ENCODE measurements around the gene GJB6. TPM values are rescaled to one million over a fixed set of nuclear protein-coding genes. Genes with fewer than 3 reads are reported as not detected.

Gene GJB6
- total RNA-seq, 5 donors from 2014 or later (not counting 1 experiment from before 2014, with no cell fraction given): 1.1 to 5.2 (median 2.9) TPM

DNA sequence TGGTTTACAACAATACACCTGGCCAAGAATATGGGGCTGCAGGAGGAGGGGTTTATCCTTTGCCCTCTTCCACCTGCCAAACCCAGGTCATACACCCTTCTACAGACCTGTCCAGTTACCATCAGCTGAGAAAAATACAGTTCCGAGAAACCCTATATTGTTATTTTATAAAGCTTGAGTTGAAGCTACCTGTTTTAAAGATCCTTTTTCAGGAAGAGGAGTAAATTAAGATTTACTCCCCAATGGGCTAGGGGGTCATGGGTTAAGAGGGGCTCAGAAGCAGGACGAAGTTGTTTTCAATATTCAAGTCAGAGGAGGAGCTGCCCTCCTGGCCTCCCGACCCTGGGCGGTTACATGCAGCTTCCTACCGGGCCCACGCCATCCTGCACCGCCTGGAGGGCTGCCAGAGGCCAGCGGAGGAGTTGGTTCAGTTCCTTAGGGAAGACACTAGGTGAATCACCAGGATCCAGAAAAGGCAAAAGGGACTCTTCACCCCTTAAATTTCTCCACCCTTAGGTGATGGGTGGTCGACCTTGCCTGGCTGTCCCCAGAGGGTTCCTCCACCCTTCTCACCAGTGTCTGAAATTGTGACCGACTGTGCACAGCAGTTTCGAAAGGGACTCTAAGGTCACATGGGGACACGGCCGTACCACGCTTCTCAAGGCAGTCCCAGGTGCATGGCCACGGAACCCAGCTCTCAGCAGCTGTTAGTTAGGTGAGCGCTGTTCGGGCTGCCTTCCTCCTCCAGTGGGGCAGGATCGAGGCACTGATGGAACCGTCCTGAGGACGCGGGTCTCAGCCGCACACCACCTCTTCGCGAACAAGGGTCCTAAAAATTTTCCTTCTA, 40.6 kb downstream of the GJB6 start:
- ChIA-PET CTCF (interaction anchor here (0.5 to 1.0 kb wide), 3 partner anchors 17 to 517 kb away, joined by 3 read pairs; no protein-coding TSS in a partner anchor), POLR2A (interaction anchor here in 1 of 2 donors (0.6 kb wide), 1 partner anchor 1199 kb away, joined by 3 read pairs; no protein-coding TSS in a partner anchor)
- Mint-ChIP-seq H3K4me1 (peaks cover 21 to 25% (median 22%) of the 10 kb centered on the region in 3 donors), H3K27me3 (peaks cover 40 to 53% of the 10 kb centered on the region in 2 donors), H3K27ac (no peak overlapping the region), H3K36me3 (no peaks in the 10 kb centered on the region), H3K4me3 (peak overlapping the region; percentile 53 to 70 (median 57)), H3K9me3 (no peaks in the 10 kb centered on the region)
- H3K27ac ChIP-seq (ENCODE audit: low read length): no peak overlapping the region
- H3K4me1 ChIP-seq (ENCODE audit: control insufficient read depth in 1 of 2, extremely low read depth in 1 of 2, insufficient read depth in 2 of 2, low read length in 2 of 2): peaks cover 2 to 27% of the 10 kb centered on the region in 2 experiments
- no peaks in the 10 kb centered on the region for H3K9me3 ChIP-seq
- WGBS (ENCODE audit: insufficient coverage): 59% methylated on average over 18 of the region's 24 CpGs
- DNase-seq: peak in 1 of 35 experiments; percentile 18
- no peak for ATAC-seq (replicated peaks in 1 of 4)
- H3K27me3 ChIP-seq (replicated peaks in 1 of 2; ENCODE audit: control insufficient read depth in 2 of 2, extremely low read depth in 1 of 2, insufficient read depth in 2 of 2, low read length in 1 of 2): peaks cover 14 to 52% of the 10 kb centered on the region in 2 experiments
- H3K4me3 ChIP-seq (ENCODE audit: control insufficient read depth in 1 of 2, extremely low read depth in 1 of 2, low read length in 1 of 2): peak overlapping the region in 1 of 2 donors; percentile 67
- H3K36me3 ChIP-seq (ENCODE audit: control insufficient read depth in 2 of 2, extremely low read depth in 1 of 2, insufficient read depth in 1 of 2, low read length in 1 of 2): no peaks in the 10 kb centered on the region

DNA sequence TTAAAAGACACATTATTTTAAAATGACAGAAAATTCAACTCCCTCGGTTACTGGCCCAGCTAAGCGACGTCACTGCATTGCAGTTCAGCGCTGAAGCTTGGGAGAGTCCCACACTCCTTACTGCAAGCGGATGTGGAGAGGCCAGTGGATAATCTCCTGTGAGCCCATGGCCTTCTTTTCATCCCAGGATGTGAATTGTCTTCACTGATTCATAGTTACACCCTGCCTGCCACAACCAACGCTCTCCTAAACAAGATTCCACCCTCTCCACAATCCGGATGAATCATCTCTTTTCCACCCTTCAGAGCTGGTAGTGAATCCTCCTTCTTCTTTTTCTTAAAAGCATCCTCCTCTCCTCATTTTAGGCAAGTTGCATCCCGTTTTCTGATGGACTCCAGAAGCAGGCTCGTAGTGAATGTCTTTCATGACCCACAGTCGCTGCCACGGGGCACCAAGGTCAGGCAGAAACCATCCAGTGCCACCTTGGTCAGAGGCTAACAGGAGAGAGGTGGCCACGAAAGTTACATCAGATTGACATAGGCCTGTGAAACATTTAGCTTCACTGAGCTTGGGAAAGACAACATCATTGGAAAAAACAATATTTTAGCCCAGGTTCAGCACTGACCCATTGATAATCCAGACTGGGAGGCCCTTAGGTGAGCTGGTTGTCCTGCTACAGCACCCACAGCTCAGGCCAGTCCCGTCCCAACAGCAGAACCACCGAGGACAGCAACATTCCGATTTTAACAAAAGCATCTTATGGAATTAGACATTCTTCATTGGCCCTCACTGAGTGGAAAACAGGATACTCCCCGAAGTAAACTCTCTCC, 41.4 kb downstream of the GJB6 start:
- H3K36me3 ChIP-seq (ENCODE audit: control insufficient read depth in 2 of 2, extremely low read depth in 1 of 2, insufficient read depth in 1 of 2, low read length in 1 of 2): no peaks in the 10 kb centered on the region
- H3K9me3 ChIP-seq: no peaks in the 10 kb centered on the region
- H3K36me3 Mint-ChIP-seq: no peaks in the 10 kb centered on the region
- H3K4me3 ChIP-seq (ENCODE audit: control insufficient read depth in 1 of 2, extremely low read depth in 1 of 2, low read length in 1 of 2): no peak overlapping the region
- ATAC-seq (replicated peaks in 1 of 4): no peak
- peaks cover 14 to 50% of the 10 kb centered on the region in 2 experiments for H3K27me3 ChIP-seq (replicated peaks in 1 of 2; ENCODE audit: control insufficient read depth in 2 of 2, extremely low read depth in 1 of 2, insufficient read depth in 2 of 2, low read length in 1 of 2)
- peaks cover 2 to 27% of the 10 kb centered on the region in 2 experiments for H3K4me1 ChIP-seq (ENCODE audit: control insufficient read depth in 1 of 2, extremely low read depth in 1 of 2, insufficient read depth in 2 of 2, low read length in 2 of 2)
- ChIA-PET POLR2A (interaction anchor here in 1 of 2 donors (0.6 kb wide), 1 partner anchor 1200 kb away, joined by 3 read pairs; no protein-coding TSS in a partner anchor), CTCF (interaction anchor here (0.5 to 1.0 kb wide), 3 partner anchors 16 to 518 kb away, joined by 3 read pairs; no protein-coding TSS in a partner anchor)
- H3K4me3 Mint-ChIP-seq: peak overlapping the region in 2 of 3 donors; percentile 21 to 70
- H3K9me3 Mint-ChIP-seq: no peaks in the 10 kb centered on the region
- WGBS (ENCODE audit: insufficient coverage): 80% methylated on average over 13 of the region's 16 CpGs
- peaks cover 35 to 46% of the 10 kb centered on the region in 2 donors for H3K27me3 Mint-ChIP-seq
- no peak overlapping the region for H3K27ac ChIP-seq (ENCODE audit: low read length)
- H3K27ac Mint-ChIP-seq: no peak overlapping the region
- no peak for DNase-seq
- peaks cover 21 to 25% (median 22%) of the 10 kb centered on the region in 3 donors for H3K4me1 Mint-ChIP-seq

DNA sequence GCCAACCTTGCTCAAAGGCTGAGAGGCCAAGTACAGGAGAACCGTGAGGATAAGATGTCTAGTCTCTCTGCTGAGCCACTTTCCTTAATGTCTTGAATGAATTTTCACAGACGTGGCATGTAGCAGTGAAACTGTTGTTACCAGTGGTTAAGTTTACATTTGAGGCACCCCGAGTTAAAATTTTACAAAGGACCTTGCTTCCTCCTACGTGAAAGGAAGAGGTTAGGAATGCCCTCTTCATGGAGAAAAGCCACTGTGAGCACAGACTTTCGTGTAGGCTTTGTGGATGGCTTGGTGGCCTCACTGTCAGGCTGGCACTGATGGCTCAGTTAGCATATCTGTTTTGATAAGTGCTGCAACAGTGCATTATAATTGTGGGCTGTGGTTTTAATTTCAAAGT, 42.0 kb downstream of the GJB6 start:
- Histone ChIP-seq H3K36me3 (ENCODE audit: control insufficient read depth in 2 of 2, extremely low read depth in 1 of 2, insufficient read depth in 1 of 2, low read length in 1 of 2) (no peaks in the 10 kb centered on the region), H3K27ac (ENCODE audit: low read length) (no peak overlapping the region), H3K4me3 (ENCODE audit: control insufficient read depth in 1 of 2, extremely low read depth in 1 of 2, low read length in 1 of 2) (no peak overlapping the region), H3K27me3 (replicated peaks in 1 of 2; ENCODE audit: control insufficient read depth in 2 of 2, extremely low read depth in 1 of 2, insufficient read depth in 2 of 2, low read length in 1 of 2) (peaks cover 13 to 48% of the 10 kb centered on the region in 2 experiments), H3K4me1 (ENCODE audit: control insufficient read depth in 1 of 2, extremely low read depth in 1 of 2, insufficient read depth in 2 of 2, low read length in 2 of 2) (peaks cover 2 to 27% of the 10 kb centered on the region in 2 experiments), H3K9me3 (no peaks in the 10 kb centered on the region)
- Mint-ChIP-seq H3K9me3 (no peaks in the 10 kb centered on the region), H3K4me1 (peaks cover 21 to 25% (median 22%) of the 10 kb centered on the region in 3 donors), H3K27ac (no peak overlapping the region), H3K4me3 (no peak overlapping the region), H3K27me3 (peaks cover 28 to 40% of the 10 kb centered on the region in 2 donors), H3K36me3 (no peaks in the 10 kb centered on the region)
- ChIA-PET CTCF (interaction anchor here in 1 of 2 donors (0.5 to 0.6 kb wide), 2 partner anchors 10 to 641 kb away, joined by 3 to 5 read pairs; no protein-coding TSS in a partner anchor), POLR2A (no interaction called here)
- ATAC-seq (replicated peaks in 1 of 4): no peak
- DNase-seq: no peak
- WGBS (ENCODE audit: insufficient coverage): 76% methylated on average over 4 of the region's 5 CpGs

DNA sequence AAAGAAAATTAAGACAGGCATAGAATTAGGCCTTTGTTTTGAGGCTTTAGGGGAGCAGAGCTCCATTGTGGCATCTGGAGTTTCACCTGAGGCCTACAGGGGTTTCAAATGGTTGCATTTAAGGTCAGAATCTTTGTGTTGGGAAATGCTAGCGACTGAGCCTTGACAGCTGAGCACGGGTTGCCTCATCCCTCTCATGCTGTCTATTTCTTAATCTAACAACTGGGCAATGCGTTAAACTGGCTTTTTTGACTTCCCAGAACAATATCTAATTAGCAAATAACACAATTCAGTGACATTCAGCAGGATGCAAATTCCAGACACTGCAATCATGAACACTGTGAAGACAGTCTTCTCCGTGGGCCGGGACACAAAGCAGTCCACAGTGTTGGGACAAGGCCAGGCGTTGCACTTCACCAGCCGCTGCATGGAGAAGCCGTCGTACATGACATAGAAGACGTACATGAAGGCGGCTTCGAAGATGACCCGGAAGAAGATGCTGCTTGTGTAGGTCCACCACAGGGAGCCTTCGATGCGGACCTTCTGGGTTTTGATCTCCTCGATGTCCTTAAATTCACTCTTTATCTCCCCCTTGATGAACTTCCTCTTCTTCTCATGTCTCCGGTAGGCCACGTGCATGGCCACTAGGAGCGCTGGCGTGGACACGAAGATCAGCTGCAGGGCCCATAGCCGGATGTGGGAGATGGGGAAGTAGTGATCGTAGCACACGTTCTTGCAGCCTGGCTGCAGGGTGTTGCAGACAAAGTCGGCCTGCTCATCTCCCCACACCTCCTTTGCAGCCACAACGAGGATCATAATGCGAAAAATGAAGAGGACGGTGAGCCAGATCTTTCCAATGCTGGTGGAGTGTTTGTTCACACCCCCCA, 43.2 kb downstream of the GJB6 start:
- DNase-seq (peak in 2 of 35 experiments; percentile 14 to 37), ATAC-seq (replicated peaks in 1 of 4) (no peak)
- ChIA-PET POLR2A (no interaction called here), CTCF (interaction anchor here in 1 of 2 donors (0.6 kb wide), 1 partner anchor 585 kb away, joined by 4 read pairs; the partner anchor contains the start of gene EEF1AKMT1)
- H3K27ac ChIP-seq (ENCODE audit: low read length): no peak overlapping the region
- peaks cover 3 to 38% of the 10 kb centered on the region in 2 experiments for H3K27me3 ChIP-seq (replicated peaks in 1 of 2; ENCODE audit: control insufficient read depth in 2 of 2, extremely low read depth in 1 of 2, insufficient read depth in 2 of 2, low read length in 1 of 2)
- H3K9me3 Mint-ChIP-seq: no peaks in the 10 kb centered on the region
- no peak overlapping the region for H3K27ac Mint-ChIP-seq
- peaks cover 10 to 14% (median 11%) of the 10 kb centered on the region in 3 donors for H3K4me1 Mint-ChIP-seq
- WGBS (ENCODE audit: insufficient coverage): 90% methylated on average over 15 of the region's 28 CpGs
- H3K9me3 ChIP-seq: no peaks in the 10 kb centered on the region
- H3K36me3 Mint-ChIP-seq: no peaks in the 10 kb centered on the region
- no peaks in the 10 kb centered on the region for H3K36me3 ChIP-seq (ENCODE audit: control insufficient read depth in 2 of 2, extremely low read depth in 1 of 2, insufficient read depth in 1 of 2, low read length in 1 of 2)
- H3K27me3 Mint-ChIP-seq: peaks cover 17 to 28% of the 10 kb centered on the region in 2 donors
- peaks cover under 1 to 20% of the 10 kb centered on the region in 2 experiments for H3K4me1 ChIP-seq (ENCODE audit: control insufficient read depth in 1 of 2, extremely low read depth in 1 of 2, insufficient read depth in 2 of 2, low read length in 2 of 2)
- H3K4me3 ChIP-seq (ENCODE audit: control insufficient read depth in 1 of 2, extremely low read depth in 1 of 2, low read length in 1 of 2): no peak overlapping the region
- H3K4me3 Mint-ChIP-seq: no peak overlapping the region

DNA sequence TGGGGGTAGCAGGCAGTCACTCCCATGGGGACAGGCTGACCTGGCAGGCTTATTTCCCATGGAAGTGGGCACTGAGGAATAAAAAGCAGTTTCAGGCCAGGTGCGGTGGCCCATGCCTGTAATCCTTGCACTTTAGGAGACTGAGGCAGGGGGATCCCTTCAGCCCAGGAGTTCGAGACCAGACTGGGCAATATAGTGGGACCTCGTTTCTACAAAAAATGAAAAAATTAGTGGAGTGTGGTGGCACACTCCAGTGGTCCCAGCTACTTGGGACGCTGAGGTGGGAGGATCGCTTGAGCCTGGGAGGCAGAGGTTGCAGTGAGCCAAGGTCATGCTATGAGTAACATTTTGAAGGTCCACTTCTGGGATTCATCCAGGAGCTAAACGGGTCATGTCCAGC, 45.3 kb downstream of the GJB6 start:
- no peak overlapping the region for H3K27ac Mint-ChIP-seq
- peaks cover 0 to 2% of the 10 kb centered on the region in 2 experiments for H3K4me1 ChIP-seq (ENCODE audit: control insufficient read depth in 1 of 2, extremely low read depth in 1 of 2, insufficient read depth in 2 of 2, low read length in 2 of 2)
- H3K27ac ChIP-seq (ENCODE audit: low read length): no peak overlapping the region
- DNase-seq: no peak
- no peak overlapping the region for H3K4me3 ChIP-seq (ENCODE audit: control insufficient read depth in 1 of 2, extremely low read depth in 1 of 2, low read length in 1 of 2)
- ATAC-seq (replicated peaks in 1 of 4): no peak
- no peaks in the 10 kb centered on the region for H3K36me3 ChIP-seq (ENCODE audit: control insufficient read depth in 2 of 2, extremely low read depth in 1 of 2, insufficient read depth in 1 of 2, low read length in 1 of 2)
- H3K4me3 Mint-ChIP-seq: no peak overlapping the region
- H3K9me3 Mint-ChIP-seq: no peaks in the 10 kb centered on the region
- POLR2A ChIA-PET: no interaction called here
- H3K9me3 ChIP-seq: no peaks in the 10 kb centered on the region
- H3K27me3 Mint-ChIP-seq: peaks cover 14 to 17% of the 10 kb centered on the region in 2 donors
- peaks cover under 1 to 6% (median 2%) of the 10 kb centered on the region in 3 donors for H3K4me1 Mint-ChIP-seq
- CTCF ChIA-PET: interaction anchor here (0.5 to 1.7 kb wide), 3 partner anchors 10 to 525 kb away, joined by 5 to 9 read pairs (median 7); no protein-coding TSS in a partner anchor
- WGBS (ENCODE audit: insufficient coverage): 46% methylated on average over 5 of the region's 6 CpGs
- peaks cover 2 to 18% of the 10 kb centered on the region in 2 experiments for H3K27me3 ChIP-seq (replicated peaks in 1 of 2; ENCODE audit: control insufficient read depth in 2 of 2, extremely low read depth in 1 of 2, insufficient read depth in 2 of 2, low read length in 1 of 2)
- no peaks in the 10 kb centered on the region for H3K36me3 Mint-ChIP-seq

Measured in T-cell (primary cell).